GM12878 (cell line): Measurements from ENCODE around the gene FLOT1. TPM values are rescaled to one million over a fixed set of nuclear protein-coding genes. Genes with fewer than 3 reads are reported as not detected.

Experiments used
- ATAC-seq: fragments of 200-7000 bp; cut with Tn5 transposase; 3 replicates; pipeline ENCODE4 v1.9.1; 2020; ENCODE audit warnings: mild to moderate bottlenecking, moderate library complexity
- BruUV-seq: library from RNA; stranded (reverse); fragments of 400-500 nt; replicated peaks from 2 replicates; lab custom pipeline; 2021; lab: Mats Ljungman, UMichigan
- CTCF ChIA-PET: fragments of 300-600 bp; sonication (Branson Sonifier 250); formaldehyde crosslinking; extraction: SDS; loops from one replicate; lab custom pipeline; 2021; ENCODE audit warnings: inconsistent platforms; lab: Yijun Ruan, JAX
- POLR2A ChIA-PET: fragments of 350-600 bp; formaldehyde crosslinking; extraction: SDS; loops from one replicate; lab custom pipeline; 2021; ENCODE audit warnings: inconsistent platforms; lab: Charles Lee
- RAD21 ChIA-PET: fragments of 300-600 bp; sonication (Branson Sonifier 250); formaldehyde crosslinking; loops from one replicate; lab custom pipeline; 2023; ENCODE audit warnings: antibody characterized with exemption; ENCODE audit not compliant: unreplicated experiment; lab: Charles Lee
- SMC1A ChIA-PET: fragments of 300-600 bp; sonication (Branson Sonifier 250); formaldehyde crosslinking; loops from one replicate; lab custom pipeline; 2023; ENCODE audit not compliant: unreplicated experiment, uncharacterized antibody; lab: Charles Lee
- DNase-seq: peaks from one replicate; pipeline ENCODE4 v3.0.0-alpha.2; 2011; ENCODE audit warnings: low read depth, low spot score
- FAIRE-seq: peaks from 3 replicates; lab custom pipeline; 2011; peaks lifted over from hg19 to GRCh38; lab: Jason Lieb, UNC
- H2AFZ ChIP-seq: 2 replicates; pipeline ENCODE4 v1.6.0; 2011; ENCODE audit warnings: low read depth, low read length, control low read depth; ENCODE audit not compliant: control insufficient read depth
- H3K27ac ChIP-seq: 2 replicates; pipeline ENCODE4 v1.5.1; 2011; ENCODE audit warnings: control low read depth; ENCODE audit not compliant: control insufficient read depth, insufficient read depth
- H3K27me3 ChIP-seq, 2 experiments: replicated peaks in 1 of 2; 2 replicates each; pipeline versions ENCODE4 v1.6.0 to v1.6.1; 2011; ENCODE audit warnings: low read length in 1 of 2; ENCODE audit not compliant: control insufficient read depth in 2 of 2, insufficient read depth in 2 of 2
- H3K36me3 ChIP-seq, 2 experiments: 2 replicates each; pipeline ENCODE4 v1.5.1; 2011; ENCODE audit warnings: low read length in 1 of 2; ENCODE audit not compliant: control insufficient read depth in 2 of 2, insufficient read depth in 2 of 2
- H3K4me1 ChIP-seq: 2 replicates; pipeline ENCODE4 v1.6.1; 2011; ENCODE audit warnings: mild to moderate bottlenecking, low read length, moderate library complexity, mixed read lengths; ENCODE audit not compliant: control insufficient read depth, insufficient read depth
- H3K4me2 ChIP-seq: 2 replicates; pipeline ENCODE4 v1.6.0; 2011; ENCODE audit warnings: control low read depth; ENCODE audit not compliant: control insufficient read depth, insufficient read depth
- H3K4me3 ChIP-seq: fragments of 200-600 bp; sonication (generic); 2 replicates; pipeline ENCODE4 v1.5.1; 2016
- H3K79me2 ChIP-seq: 2 replicates; pipeline ENCODE4 v1.6.0; 2011; ENCODE audit warnings: low read length; ENCODE audit not compliant: control insufficient read depth, insufficient read depth
- H3K9ac ChIP-seq: 2 replicates; pipeline ENCODE4 v1.8.0; 2011; ENCODE audit warnings: low read length, control low read depth, mixed read lengths; ENCODE audit not compliant: control insufficient read depth, insufficient read depth
- H3K9me3 ChIP-seq: replicated peaks from 3 replicates; pipeline ENCODE4 v1.5.1; 2011; ENCODE audit warnings: mild to moderate bottlenecking, low read length; ENCODE audit not compliant: control insufficient read depth, insufficient read depth
- H4K20me1 ChIP-seq: 2 replicates; pipeline ENCODE4 v1.6.0; 2011; ENCODE audit not compliant: control insufficient read depth, insufficient read depth
- MYB ChIP-seq: fragments of 150-350 bp; IDR thresholded peaks from 2 replicates; pipeline ENCODE4 v1.6.1; 2014; ENCODE audit warnings: mild to moderate bottlenecking, low read depth, low read length, borderline replicate concordance
- NFIC ChIP-seq: IDR thresholded peaks from 2 replicates; pipeline ENCODE4 v1.6.1; 2012; ENCODE audit warnings: low read depth, mild to moderate bottlenecking, inconsistent platforms, low read length, moderate library complexity
- NFYB ChIP-seq: IDR thresholded peaks from 2 replicates; pipeline ENCODE4 v1.6.1; 2011; ENCODE audit warnings: low read depth, mild to moderate bottlenecking, low read length, improper control_type of control experiment, moderate library complexity; ENCODE audit not compliant: insufficient read depth
- POLR2A ChIP-seq: IDR thresholded peaks from 2 replicates; pipeline ENCODE4 v1.6.1; 2011; ENCODE audit warnings: low read depth, mild to moderate bottlenecking, low read length
- POLR2AphosphoS5 ChIP-seq: IDR thresholded peaks from 2 replicates; pipeline ENCODE4 v1.6.1; 2011; ENCODE audit warnings: mild to moderate bottlenecking, low read length, inconsistent platforms
- ZNF217 ChIP-seq: fragments of 450-650 bp; IDR thresholded peaks from 2 replicates; pipeline ENCODE4 v1.6.1; 2017; ENCODE audit warnings: antibody characterized with exemption, mild to moderate bottlenecking
- WGBS: methylation state at CpG from one replicate; pipeline ENCODE4 v1.1.6; 2016; ENCODE audit warnings: low lambda C conversion rate; ENCODE audit not compliant: insufficient replicate concordance, insufficient coverage; ENCODE audit errors: missing lambda C conversion rate; 5-methylcytosine and 5-hydroxymethylcytosine counted together
- in situ Hi-C: fragments of 300-500 bp; cut with MboI; formaldehyde crosslinking; loops from 9 replicates; pipeline ENCODE4 v1.14.3; 2018; ENCODE audit warnings: mixed read lengths
- intact Hi-C: fragments of 100-400 bp; cut with micrococcal nuclease; formaldehyde crosslinking; loops from one replicate; pipeline ENCODE4 v1.14.2; 2022; ENCODE audit not compliant: unreplicated experiment
- polyA plus RNA-seq, 11 experiments: library from polyadenylated mRNA; depleted of rRNA in 4 of 11; unstranded in 6 of 11; stranded (reverse) in 5 of 11; fragments of >200 nt; fragmentation: Nextera tagmentation in 4 of 11; fragmentation: Illumina TruSeq in 1 of 11; extraction: Ambion mirVana in 4 of 11; extraction: Trizol in 1 of 11; gene quantifications; 1 replicate in 1 of 11; 2 replicates in 10 of 11; pipeline versions ENCODE4 v1.2.1 to v1.2.3, GENCODE V29; 2011 to 2016; ENCODE audit warnings: inconsistent platforms in 2 of 11, missing spikeins in 2 of 11, low read depth in 1 of 11
- total RNA-seq, 4 experiments: library from RNA; depleted of rRNA in 3 of 4; stranded (reverse); fragments of >200 nt in 3 of 4; fragmentation: Illumina TruSeq in 1 of 4; extraction: Trizol in 1 of 4; gene quantifications; 2 replicates each; pipeline versions ENCODE4 v1.2.1 to v1.2.3, GENCODE V29; 2013 to 2021

Gene FLOT1
- total and polyA plus RNA-seq, 10 of the 15 experiments (the other 5 are each of a cell fraction or from before 2014, with no cell fraction given) = 12.3 to 153 (median 112) TPM

DNA sequence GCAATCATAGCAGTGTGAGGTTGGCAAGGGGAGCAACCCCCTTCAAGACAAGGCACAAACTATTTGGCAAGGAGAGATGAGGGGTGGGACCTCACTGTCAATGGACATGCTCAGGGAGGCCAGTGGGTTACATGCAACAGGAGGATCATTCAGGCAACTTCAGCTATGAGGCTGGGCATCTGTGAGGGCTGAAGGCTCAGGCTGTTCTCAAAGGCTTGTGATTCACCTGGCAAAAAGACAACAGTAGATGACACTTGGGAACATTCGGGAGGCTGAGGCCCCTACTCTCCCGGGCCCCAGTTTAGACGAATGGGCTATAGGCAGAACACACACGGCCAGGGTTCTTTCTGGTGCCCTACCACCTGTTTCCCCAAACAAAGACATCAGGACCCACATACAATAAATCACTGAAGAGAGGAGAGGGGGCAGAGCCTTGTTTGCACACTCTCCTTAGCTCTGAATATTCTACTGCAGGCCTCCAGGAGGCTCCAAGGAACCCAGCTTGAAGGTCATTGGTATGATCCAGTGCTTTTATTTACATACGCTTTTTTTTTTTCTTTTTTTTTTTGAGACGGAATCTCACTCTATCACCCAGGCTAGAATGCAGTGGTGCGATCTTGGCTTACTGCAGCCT lies 14.4 kb downstream of the FLOT1 start:
- no peak overlapping the region for H3K27ac ChIP-seq
- FAIRE-seq = no peak

DNA sequence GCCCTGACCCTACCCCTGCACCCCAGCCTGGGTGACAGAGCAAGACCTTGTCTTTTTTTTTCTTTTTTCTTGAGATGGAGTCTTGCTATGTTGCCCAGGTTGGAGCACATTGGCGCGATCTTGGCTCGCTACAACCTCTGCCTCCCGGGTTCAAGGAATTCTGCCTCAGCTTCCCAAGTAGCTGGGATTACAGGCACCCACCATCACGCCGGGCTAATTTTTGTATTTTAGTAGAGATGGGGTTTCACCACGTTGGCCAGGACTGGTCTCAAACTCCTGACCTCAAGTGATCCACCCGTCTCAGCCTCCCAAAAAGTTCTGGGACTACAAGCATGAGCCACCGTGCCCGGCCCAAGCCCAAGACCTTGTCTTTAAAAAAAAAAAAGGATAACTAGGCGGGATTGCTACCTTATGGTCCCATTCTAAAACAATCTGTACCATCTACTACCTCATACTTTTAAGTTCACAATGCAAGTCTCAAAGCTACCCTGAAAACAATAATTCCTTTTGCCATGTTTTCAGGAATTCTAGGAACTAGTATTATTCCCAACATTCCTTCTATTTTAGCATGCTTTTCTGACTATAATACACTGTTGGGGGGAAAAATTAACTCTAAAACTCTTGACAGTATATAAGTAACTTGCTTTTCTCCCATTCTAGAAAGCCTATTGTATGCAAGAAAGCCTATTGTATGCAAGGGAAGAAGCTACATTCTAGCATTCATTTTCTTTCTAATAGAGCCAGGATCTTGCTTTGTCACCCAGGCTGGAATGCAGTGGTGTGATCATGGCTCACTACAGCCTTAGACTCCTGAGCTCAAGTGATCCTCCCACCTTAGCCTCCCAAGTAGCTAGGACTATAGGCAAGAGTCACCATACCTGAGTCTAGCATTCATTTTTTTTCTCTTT lies 15.7 kb downstream of the FLOT1 start:
- POLR2A ChIA-PET = interaction anchor here (0.5 to 1.5 kb wide), 9 partner anchors 8 to 351 kb away, joined by 3 to 7 read pairs (median 4); no protein-coding TSS in a partner anchor
- RAD21 ChIA-PET = interaction anchor here (0.7 to 12.8 kb wide), 4 partner anchors 9 to 116 kb away, joined by 3 to 232 read pairs (median 112); partner anchors contain the start of gene DHX16
- Histone ChIP-seq H3K4me2 (no peak overlapping the region), H3K79me2 (peaks cover 39% of the 10 kb centered on the region), H3K36me3 (peaks cover 28 to 34% of the 10 kb centered on the region in 2 experiments), H3K4me3 (no peak overlapping the region), H3K27me3 (no peaks in the 10 kb centered on the region), H3K27ac (no peak overlapping the region), H3K9ac (no peak overlapping the region), H4K20me1 (peaks cover 10% of the 10 kb centered on the region), H3K9me3 (no peaks in the 10 kb centered on the region), H3K4me1 (peaks cover 17% of the 10 kb centered on the region), H2AFZ (no peak overlapping the region)
- DNase-seq (no peak), ATAC-seq (no peak), FAIRE-seq (no peak)
- in situ Hi-C loops = no loop called here
- SMC1A ChIA-PET = interaction anchor here (0.6 to 17.7 kb wide), 5 partner anchors 9 to 185 kb away, joined by 3 to 265 read pairs (median 4); no protein-coding TSS in a partner anchor
- WGBS = 79% methylated on average over 11 of the region's 11 CpGs
- TF ChIP-seq ZNF217 = no peak
- no peak for TF ChIP-seq NFYB
- peak; percentile 22; the same call in 1 of the 2 replicates for TF ChIP-seq POLR2AphosphoS5
- no peak for TF ChIP-seq NFIC
- no TSS peak for BruUV-seq
- CTCF ChIA-PET = interaction anchor here (1.0 to 22.7 kb wide), 7 partner anchors 8 to 185 kb away, joined by 3 to 487 read pairs (median 5); partner anchors contain the start of gene NRM
- intact Hi-C loops = loop anchor here (5.0 kb wide), 1 partner anchor 361 kb away; no protein-coding TSS in a partner anchor

More for the DNA sequence above, 14.4 kb downstream of the FLOT1 start:
- TF ChIP-seq MYB (no peak), POLR2A (peak; percentile 42; the same call in 1 of the 2 replicates)
- peaks cover 17% of the 10 kb centered on the region for H3K4me1 ChIP-seq
- no peak overlapping the region for H3K9ac ChIP-seq
- WGBS = 49% methylated on average over 6 of the region's 7 CpGs
- intact Hi-C loops = loop anchor here (5.0 kb wide), 1 partner anchor 359 kb away; no protein-coding TSS in a partner anchor
- peaks cover 4% of the 10 kb centered on the region for H4K20me1 ChIP-seq
- ChIA-PET RAD21 (interaction anchor here (0.7 to 12.8 kb wide), 4 partner anchors 8 to 207 kb away, joined by 3 to 232 read pairs (median 8); partner anchors contain the start of gene DHX16), POLR2A (interaction anchor here (0.5 to 4.4 kb wide), 6 partner anchors 10 to 139 kb away, joined by 3 to 36 read pairs (median 3); partner anchors contain the start of gene DHX16), CTCF (interaction anchor here (0.7 to 22.7 kb wide), 4 partner anchors 9 to 101 kb away, joined by 3 to 487 read pairs (median 3); no protein-coding TSS in a partner anchor), SMC1A (interaction anchor here (0.6 to 17.7 kb wide), 7 partner anchors 12 to 203 kb away, joined by 3 to 265 read pairs (median 4); partner anchors contain the start of gene VARS2)
- DNase-seq (no peak), ATAC-seq (no peak)
- H3K36me3 ChIP-seq = peaks cover 20 to 31% of the 10 kb centered on the region in 2 experiments
- no TSS peak for BruUV-seq
- no peaks in the 10 kb centered on the region for H3K27me3 ChIP-seq
- in situ Hi-C loops = no loop called here
- H2AFZ ChIP-seq = no peak overlapping the region
- H3K9me3 ChIP-seq = no peaks in the 10 kb centered on the region
- no peak overlapping the region for H3K4me3 ChIP-seq
- no peak overlapping the region for H3K4me2 ChIP-seq
- peaks cover 26% of the 10 kb centered on the region for H3K79me2 ChIP-seq
